H9 (cell line): Measurements from ENCODE around the gene TRPM5. TPM values are rescaled to one million over a fixed set of nuclear protein-coding genes. Genes with fewer than 3 reads are reported as not detected.
"Not testable (repeated sequence)": the region's sequence is repeated elsewhere in the genome, so short reads cannot be mapped to it uniquely, and the experiment has no call there.

Experiments
- DNase-seq: peaks from one replicate; pipeline ENCODE4 v3.0.0-alpha.2; 2017
- H2AFZ ChIP-seq: one replicate; pipeline ENCODE4 v1.6.1; 2013; ENCODE audit warnings: mild to moderate bottlenecking, low read length, control low read depth, moderate library complexity
- H2AK5ac ChIP-seq: 2 replicates; pipeline ENCODE4 v1.6.1; 2013; ENCODE audit warnings: low read length, control low read depth, mixed read lengths; ENCODE audit not compliant: insufficient read length
- H2BK120ac ChIP-seq: one replicate; pipeline ENCODE4 v1.6.1; 2013; ENCODE audit warnings: low read depth, mild to moderate bottlenecking, low read length, control low read depth, inconsistent platforms; ENCODE audit not compliant: poor library complexity, severe bottlenecking
- H2BK12ac ChIP-seq: 2 replicates; pipeline ENCODE4 v1.6.1; 2013; ENCODE audit warnings: low read length, control low read depth, mixed read lengths, low read depth; ENCODE audit not compliant: insufficient read length
- H2BK15ac ChIP-seq: 2 replicates; pipeline ENCODE4 v1.6.1; 2013; ENCODE audit warnings: low read depth, low read length, control low read depth
- H2BK20ac ChIP-seq: one replicate; pipeline ENCODE4 v1.6.1; 2013; ENCODE audit warnings: low read depth, mild to moderate bottlenecking, low read length, control low read depth, inconsistent platforms; ENCODE audit not compliant: poor library complexity, severe bottlenecking
- H2BK5ac ChIP-seq: 2 replicates; pipeline ENCODE4 v1.6.1; 2013; ENCODE audit warnings: low read length, control low read depth, mixed read lengths; ENCODE audit not compliant: insufficient read length
- H3K14ac ChIP-seq: 2 replicates; pipeline ENCODE4 v1.6.1; 2013; ENCODE audit warnings: low read length, control low read depth; ENCODE audit not compliant: insufficient read depth
- H3K18ac ChIP-seq: 2 replicates; pipeline ENCODE4 v1.6.1; 2013; ENCODE audit warnings: low read depth, mild to moderate bottlenecking, mixed read lengths, low read length, control low read depth; ENCODE audit not compliant: insufficient read length
- H3K23ac ChIP-seq: 2 replicates; pipeline ENCODE4 v1.6.1; 2013; ENCODE audit warnings: low read length, control low read depth, mixed read lengths, low read depth; ENCODE audit not compliant: insufficient read length
- H3K23me2 ChIP-seq: 2 replicates; pipeline ENCODE4 v1.6.1; 2013; ENCODE audit warnings: low read depth, mild to moderate bottlenecking, mixed read lengths, low read length, control low read depth; ENCODE audit not compliant: insufficient read length, poor library complexity, severe bottlenecking
- H3K27ac ChIP-seq: 2 replicates; pipeline ENCODE4 v1.5.1; 2013; ENCODE audit warnings: low read length, control low read depth, mixed read lengths, low read depth; ENCODE audit not compliant: insufficient read length
- H3K27me3 ChIP-seq: 2 replicates; pipeline ENCODE4 v1.6.1; 2013; ENCODE audit warnings: low read length, control low read depth, inconsistent platforms; ENCODE audit not compliant: insufficient read depth
- H3K4ac ChIP-seq: 2 replicates; pipeline ENCODE4 v1.6.1; 2013; ENCODE audit warnings: low read depth, mild to moderate bottlenecking, control low read depth, inconsistent platforms, low read length, moderate library complexity
- H3K4me1 ChIP-seq: 2 replicates; pipeline ENCODE4 v1.6.1; 2013; ENCODE audit warnings: low read length, control low read depth, inconsistent platforms; ENCODE audit not compliant: insufficient read depth
- H3K4me2 ChIP-seq: 2 replicates; pipeline ENCODE4 v1.6.1; 2013; ENCODE audit warnings: low read length, control low read depth, mixed read lengths; ENCODE audit not compliant: insufficient read length, insufficient read depth
- H3K56ac ChIP-seq: 2 replicates; pipeline ENCODE4 v1.6.1; 2013; ENCODE audit warnings: low read depth, mild to moderate bottlenecking, mixed read lengths, low read length, control low read depth; ENCODE audit not compliant: insufficient read length
- H3K79me1 ChIP-seq: 2 replicates; pipeline ENCODE4 v1.6.1; 2013; ENCODE audit warnings: low read depth, mild to moderate bottlenecking, moderate library complexity, low read length, control low read depth, inconsistent platforms; ENCODE audit not compliant: insufficient read depth, poor library complexity, severe bottlenecking
- H3K79me2 ChIP-seq: 2 replicates; pipeline ENCODE4 v1.6.1; 2013; ENCODE audit warnings: low read length, control low read depth, inconsistent platforms; ENCODE audit not compliant: insufficient read depth
- H3K9ac ChIP-seq: 2 replicates; pipeline ENCODE4 v1.6.1; 2013; ENCODE audit warnings: low read length, control low read depth, mixed read lengths; ENCODE audit not compliant: insufficient read length; ENCODE audit errors: extremely low read depth
- H3K9me3 ChIP-seq: one replicate; pipeline ENCODE4 v1.6.1; 2013; ENCODE audit warnings: low read depth, low read length, inconsistent platforms; ENCODE audit not compliant: control insufficient read depth
- H3T11ph ChIP-seq: one replicate; pipeline ENCODE4 v1.6.1; 2013; ENCODE audit warnings: mild to moderate bottlenecking, low read length, control low read depth, inconsistent platforms
- H4K20me1 ChIP-seq: one replicate; pipeline ENCODE4 v1.6.1; 2013; ENCODE audit not compliant: control insufficient read depth, insufficient read length, insufficient read depth
- H4K5ac ChIP-seq: 2 replicates; pipeline ENCODE4 v1.6.1; 2013; ENCODE audit warnings: low read depth, mild to moderate bottlenecking, mixed read lengths, low read length, control low read depth; ENCODE audit not compliant: insufficient read length
- H4K8ac ChIP-seq: replicated peaks from 2 replicates; pipeline ENCODE4 v1.6.1; 2013; ENCODE audit warnings: low read length, control low read depth, mixed read lengths, low read depth; ENCODE audit not compliant: insufficient read length
- H4K91ac ChIP-seq: 2 replicates; pipeline ENCODE4 v1.6.1; 2013; ENCODE audit warnings: low read depth, mild to moderate bottlenecking, moderate library complexity, mixed read lengths, low read length, control low read depth; ENCODE audit not compliant: insufficient read length
- H3K27ac Mint-ChIP-seq, 3 experiments: 2 replicates in 2 of 3; 3 replicates in 1 of 3; pipeline ENCODE4 v1.8.0; 2020 to 2021; ENCODE audit warnings: mixed read lengths in 3 of 3, mild to moderate bottlenecking in 1 of 3, moderate library complexity in 1 of 3
- H3K27me3 Mint-ChIP-seq: 2 replicates; pipeline ENCODE4 v1.8.0; 2021; ENCODE audit warnings: low read depth, mild to moderate bottlenecking, moderate library complexity, mixed read lengths
- H3K36me3 Mint-ChIP-seq, 3 experiments: 2 replicates in 2 of 3; 3 replicates in 1 of 3; pipeline ENCODE4 v1.8.0; 2020 to 2021; ENCODE audit warnings: low read depth in 3 of 3, mixed read lengths in 3 of 3; ENCODE audit not compliant: insufficient read depth in 1 of 3
- H3K4me1 Mint-ChIP-seq, 2 experiments: 2 replicates each; pipeline ENCODE4 v1.8.0; 2020; ENCODE audit warnings: mixed read lengths in 2 of 2
- H3K4me3 Mint-ChIP-seq, 2 experiments: 2 replicates in 1 of 2; 3 replicates in 1 of 2; pipeline ENCODE4 v1.8.0; 2020 to 2021; ENCODE audit warnings: mild to moderate bottlenecking in 2 of 2, mixed read lengths in 2 of 2, moderate library complexity in 1 of 2
- H3K9me3 Mint-ChIP-seq, 2 experiments: 2 replicates in 1 of 2; 3 replicates in 1 of 2; pipeline ENCODE4 v1.8.0; 2020; ENCODE audit warnings: mild to moderate bottlenecking in 2 of 2, mixed read lengths in 2 of 2, moderate library complexity in 1 of 2
- CTCF ChIP-seq: fragments of 200-600 bp; sonication (generic); conservative IDR thresholded peaks from 3 replicates; pipeline ENCODE4 v1.8.0; 2021; ENCODE audit warnings: antibody characterized with exemption, mild to moderate bottlenecking
- whole genome bisulfite sequencing: extraction: QIAGEN DNeasy Blood & Tissue Kit; methylation state at CpG from one replicate; pipeline ENCODE4 v1.1.7; 2013; ENCODE audit warnings: missing lambda C conversion rate, low lambda C conversion rate, mixed read lengths; ENCODE audit not compliant: insufficient read length; ENCODE audit errors: extremely low coverage; 5-methylcytosine and 5-hydroxymethylcytosine counted together
- total RNA-seq: library from RNA; stranded (reverse); gene quantifications from 2 replicates; pipeline ENCODE4 v1.2.1, GENCODE V29; 2021

Gene TRPM5
- total RNA-seq, 1 experiment from 2014 or later = 0.09 TPM

- Histone ChIP-seq H3K9me3 (peaks cover 11% of the 10 kb centered on the region), H3K79me1 (no peaks in the 10 kb centered on the region), H3K27me3 (peaks cover 7% of the 10 kb centered on the region; the same call in 1 of the 2 replicates), H2BK5ac (no peak overlapping the region), H4K20me1 (no peaks in the 10 kb centered on the region), H3K18ac (no peak overlapping the region), H3K9ac (no peak overlapping the region), H3T11ph (no peak overlapping the region), H4K8ac (no peak overlapping the region), H3K23ac (no peak overlapping the region), H4K5ac (no peak overlapping the region), H2BK15ac (no peak overlapping the region), H2AFZ (no peak overlapping the region), H3K4me1 (no peaks in the 10 kb centered on the region), H3K4ac (no peak overlapping the region), H3K79me2 (no peaks in the 10 kb centered on the region), H4K91ac (no peak overlapping the region), H2AK5ac (no peak overlapping the region), H3K14ac (no peak overlapping the region), H3K23me2 (no peaks in the 10 kb centered on the region), H2BK12ac (no peak overlapping the region), H3K56ac (no peak overlapping the region), H3K4me2 (no peak overlapping the region), H2BK120ac (no peak overlapping the region), H2BK20ac (no peak overlapping the region), H3K27ac (no peak overlapping the region)
- no CpG with 5 or more reads among the region's 7 CpGs for WGBS
- Mint-ChIP-seq H3K27ac (no peak overlapping the region), H3K27me3 (peaks cover 95% of the 10 kb centered on the region), H3K36me3 (peaks cover 0 to 12% (median 5%) of the 10 kb centered on the region in 3 experiments; a peak in 5 of 7 replicates), H3K9me3 (peaks cover 33 to 44% of the 10 kb centered on the region in 2 experiments), H3K4me1 (no peaks in the 10 kb centered on the region), H3K4me3 (no peak overlapping the region)
- TF ChIP-seq CTCF = no peak
- DNase-seq = no peak
Observed at GRCh38 chr11:2480874-2481220, 36.5 kb upstream of the TRPM5 start.

- WGBS = no CpG with 5 or more reads among the region's 6 CpGs
- not testable (repeated sequence) for H2AK5ac ChIP-seq, H4K91ac ChIP-seq, H3K79me2 ChIP-seq, H3K4me1 Mint-ChIP-seq, H3K27ac ChIP-seq, H3K56ac ChIP-seq, H2BK5ac ChIP-seq, H4K20me1 ChIP-seq, H3K4me1 ChIP-seq, H3K4me2 ChIP-seq, H3K27me3 ChIP-seq, H2BK15ac ChIP-seq, H3T11ph ChIP-seq, H3K23ac ChIP-seq, H3K18ac ChIP-seq, H4K8ac ChIP-seq, H2AFZ ChIP-seq, H3K14ac ChIP-seq, H3K4ac ChIP-seq, DNase-seq, H3K79me1 ChIP-seq, H2BK20ac ChIP-seq, H3K27ac Mint-ChIP-seq, H3K23me2 ChIP-seq, H3K9ac ChIP-seq, H3K4me3 Mint-ChIP-seq, H4K5ac ChIP-seq, H2BK120ac ChIP-seq, H2BK12ac ChIP-seq
- peaks cover 96% of the 10 kb centered on the region for H3K27me3 Mint-ChIP-seq
- peaks cover 11% of the 10 kb centered on the region for H3K9me3 ChIP-seq
- peaks cover 33 to 42% of the 10 kb centered on the region in 2 experiments for H3K9me3 Mint-ChIP-seq
- H3K36me3 Mint-ChIP-seq = peaks cover 0 to 12% (median 3%) of the 10 kb centered on the region in 3 experiments; a peak in 4 of 7 replicates
Observed at GRCh38 chr11:2480067-2480873, 36.0 kb upstream of the TRPM5 start.
